Measurements from ENCODE around the gene MPST.

GRCh38 chr22:37065961-37066360, 46.4 kb downstream of the MPST start:
- TF ChIP-seq, protein P1, sequence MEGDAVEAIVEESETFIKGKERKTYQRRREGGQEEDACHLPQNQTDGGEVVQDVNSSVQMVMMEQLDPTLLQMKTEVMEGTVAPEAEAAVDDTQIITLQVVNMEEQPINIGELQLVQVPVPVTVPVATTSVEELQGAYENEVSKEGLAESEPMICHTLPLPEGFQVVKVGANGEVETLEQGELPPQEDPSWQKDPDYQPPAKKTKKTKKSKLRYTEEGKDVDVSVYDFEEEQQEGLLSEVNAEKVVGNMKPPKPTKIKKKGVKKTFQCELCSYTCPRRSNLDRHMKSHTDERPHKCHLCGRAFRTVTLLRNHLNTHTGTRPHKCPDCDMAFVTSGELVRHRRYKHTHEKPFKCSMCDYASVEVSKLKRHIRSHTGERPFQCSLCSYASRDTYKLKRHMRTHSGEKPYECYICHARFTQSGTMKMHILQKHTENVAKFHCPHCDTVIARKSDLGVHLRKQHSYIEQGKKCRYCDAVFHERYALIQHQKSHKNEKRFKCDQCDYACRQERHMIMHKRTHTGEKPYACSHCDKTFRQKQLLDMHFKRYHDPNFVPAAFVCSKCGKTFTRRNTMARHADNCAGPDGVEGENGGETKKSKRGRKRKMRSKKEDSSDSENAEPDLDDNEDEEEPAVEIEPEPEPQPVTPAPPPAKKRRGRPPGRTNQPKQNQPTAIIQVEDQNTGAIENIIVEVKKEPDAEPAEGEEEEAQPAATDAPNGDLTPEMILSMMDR (IDR thresholded peaks at IDR 0.05; ENCODE audit: low read depth, low read length) = no peak
- TF ChIP-seq EZH2phosphoT487 (IDR thresholded peaks at IDR 0.05; ENCODE audit: low read depth) = no peak

Measured in OCI-LY3 (cell line).